ENCODE measurements around the gene ZBTB17. TPM values are rescaled to one million over a fixed set of nuclear protein-coding genes. Genes with fewer than 3 reads are reported as not detected.
"Not testable (repeated sequence)": the region's sequence is repeated elsewhere in the genome, so short reads cannot be mapped to it uniquely, and the experiment has no call there.

Gene ZBTB17
- total and polyA plus RNA-seq, 9 donors: 3.7 to 45.7 (median 29.8) TPM

GRCh38 chr1:15916417-15916816 is 59.5 kb downstream of the ZBTB17 start:
- H3K9me3 ChIP-seq: no peaks in the 10 kb centered on the region
- no peak for DNase-seq
- peaks cover 4% of the 10 kb centered on the region for H3K4me1 ChIP-seq (ENCODE audit: insufficient read depth)
- no peak for TF ChIP-seq EP300 (IDR thresholded peaks at IDR 0.05)
- TF ChIP-seq POLR2A (IDR thresholded peaks at IDR 0.05): no peak
- TF ChIP-seq CTCF (IDR thresholded peaks at IDR 0.05): no peak
- H3K27me3 ChIP-seq: no peaks in the 10 kb centered on the region
- no peak overlapping the region for H3K4me3 ChIP-seq
- WGBS, 3 donors: 39 to 45% (median 40%) methylated on average over 4 of the region's 4 CpGs
- H3K27ac ChIP-seq: no peak overlapping the region
- intact Hi-C loops (cut with DNase I): no loop called here
- H3K36me3 ChIP-seq: peaks cover 2% of the 10 kb centered on the region

- Histone ChIP-seq H3K9me3 (no peaks in the 10 kb centered on the region), H3K36me3 (peaks cover 2% of the 10 kb centered on the region), H3K4me1 (ENCODE audit: insufficient read depth) (peaks cover 4% of the 10 kb centered on the region), H3K4me3 (no peak overlapping the region), H3K27ac (no peak overlapping the region), H3K27me3 (no peaks in the 10 kb centered on the region)
- intact Hi-C loops (cut with DNase I): no loop called here
- WGBS, 3 donors: 10 to 34% (median 12%) methylated on average over 4 of the region's 4 CpGs
- no peak for DNase-seq
- TF ChIP-seq POLR2A (IDR thresholded peaks at IDR 0.05): no peak
- no peak for TF ChIP-seq CTCF (IDR thresholded peaks at IDR 0.05)
Observed at GRCh38 chr1:15915991-15916390, 59.9 kb downstream of the ZBTB17 start.

- WGBS, 3 donors: 96 to 97% (median 96%) methylated on average over 3 of the region's 3 CpGs
- H3K36me3 ChIP-seq; H3K4me3 ChIP-seq; H3K27ac ChIP-seq; H3K9me3 ChIP-seq; intact Hi-C loops (cut with DNase I); H3K27me3 ChIP-seq; H3K4me1 ChIP-seq (ENCODE audit: insufficient read depth); DNase-seq: not testable (repeated sequence)
Observed at GRCh38 chr1:15913607-15914006, 62.3 kb downstream of the ZBTB17 start.

- WGBS, 3 donors: 69 to 87% (median 75%) methylated on average over 2 of the region's 2 CpGs
- H3K4me1 ChIP-seq (ENCODE audit: insufficient read depth): peaks cover 5% of the 10 kb centered on the region
- TF ChIP-seq EP300 (IDR thresholded peaks at IDR 0.05) (no peak), POLR2A (IDR thresholded peaks at IDR 0.05) (no peak), CTCF (IDR thresholded peaks at IDR 0.05) (no peak)
- peaks cover 2% of the 10 kb centered on the region for H3K36me3 ChIP-seq
- DNase-seq: no peak
- no peaks in the 10 kb centered on the region for H3K27me3 ChIP-seq
- H3K9me3 ChIP-seq: no peaks in the 10 kb centered on the region
- no peak overlapping the region for H3K27ac ChIP-seq
- H3K4me3 ChIP-seq: no peak overlapping the region
- intact Hi-C loops (cut with DNase I): no loop called here
Observed at GRCh38 chr1:15911927-15912326, 64.0 kb downstream of the ZBTB17 start.

GRCh38 chr1:15911141-15911540 is 64.8 kb downstream of the ZBTB17 start:
- Histone ChIP-seq H3K4me1 (ENCODE audit: insufficient read depth) (peaks cover 3% of the 10 kb centered on the region), H3K9me3 (no peaks in the 10 kb centered on the region), H3K27ac (no peak overlapping the region), H3K27me3 (no peaks in the 10 kb centered on the region), H3K4me3 (no peak overlapping the region), H3K36me3 (peaks cover 2% of the 10 kb centered on the region)
- WGBS, 3 donors: 92 to 100% (median 99%) methylated on average over 1 of the region's 1 CpG
- intact Hi-C loops (cut with DNase I): no loop called here
- TF ChIP-seq POLR2A (IDR thresholded peaks at IDR 0.05): no peak
- TF ChIP-seq CTCF (IDR thresholded peaks at IDR 0.05): no peak
- TF ChIP-seq EP300 (IDR thresholded peaks at IDR 0.05): no peak
- DNase-seq: no peak
